K562 (cell line): Measurements from ENCODE around the gene PPP1R15B. TPM values are rescaled to one million over a fixed set of nuclear protein-coding genes. Genes with fewer than 3 reads are reported as not detected.
A peak's percentile ranks its signal among the peaks of the same experiment; 100 is the strongest.

Experiments
- CHD1 ChIP-seq: fragments of 200-600 bp; sonication (generic); IDR thresholded peaks from one replicate; pipeline ENCODE4 v1.6.1; 2012; ENCODE audit warnings: mild to moderate bottlenecking, moderate library complexity, low read length, inconsistent platforms
- ESRRA ChIP-seq: fragments of 450-650 bp; IDR thresholded peaks from 2 replicates; pipeline ENCODE4 v1.6.1; 2014; ENCODE audit warnings: low read depth, mild to moderate bottlenecking, moderate library complexity, borderline replicate concordance
- MAFF ChIP-seq: IDR thresholded peaks from 2 replicates; pipeline ENCODE4 v1.6.1; 2012; ENCODE audit warnings: low read length, improper control_type of control experiment
- MCM5 ChIP-seq: fragments of 450-650 bp; IDR thresholded peaks from 2 replicates; pipeline ENCODE4 v1.6.1; 2016; ENCODE audit warnings: low read depth
- NCOA1 ChIP-seq: fragments of 450-650 bp; IDR thresholded peaks from 2 replicates; pipeline ENCODE4 v1.6.1; 2016; ENCODE audit warnings: low read depth
- NFRKB ChIP-seq: fragments of 450-650 bp; IDR thresholded peaks from 2 replicates; pipeline ENCODE4 v1.6.1; 2016; ENCODE audit warnings: low read depth
- POLR3G ChIP-seq: IDR thresholded peaks from 2 replicates; pipeline ENCODE4 v1.6.1; 2011; ENCODE audit not compliant: insufficient read length, insufficient replicate concordance; ENCODE audit errors: extremely low read depth
- RFX7 ChIP-seq: fragments of 250-450 bp; sonication (Bioruptor Pico); IDR thresholded peaks from 2 replicates; pipeline ENCODE4 v1.5.1; 2021; ENCODE audit warnings: mild to moderate bottlenecking
- SIRT6 ChIP-seq: IDR thresholded peaks from one replicate; pipeline ENCODE4 v1.6.1; 2012; ENCODE audit warnings: low read depth, mild to moderate bottlenecking, control low read depth, inconsistent platforms, low read length, moderate library complexity
- SMARCA4 ChIP-seq: fragments of 450-650 bp; IDR thresholded peaks from 2 replicates; pipeline ENCODE4 v1.6.1; 2016
- TRIM28 ChIP-seq: fragments of 450-650 bp; IDR thresholded peaks from 2 replicates; pipeline ENCODE4 v1.6.1; 2017
- ZNF143 ChIP-seq: sonication (generic); formaldehyde crosslinking; IDR thresholded peaks from 2 replicates; pipeline ENCODE4 v1.9.0; 2022; ENCODE audit warnings: mild to moderate bottlenecking, missing genetic modification reagents
- ZNF3 ChIP-seq: fragments of 250-450 bp; sonication (Bioruptor Pico); IDR thresholded peaks from 2 replicates; pipeline ENCODE4 v1.5.0; 2021; ENCODE audit warnings: mild to moderate bottlenecking, moderate library complexity
- ZNF316 ChIP-seq: fragments of 450-650 bp; IDR thresholded peaks from 2 replicates; pipeline ENCODE4 v1.6.1; 2016
- polyA plus RNA-seq, 8 experiments: library from polyadenylated mRNA; depleted of rRNA in 4 of 8; stranded (reverse) in 5 of 8; unstranded in 3 of 8; fragments of >200 nt; fragmentation: Nextera tagmentation in 2 of 8; fragmentation: Illumina TruSeq in 1 of 8; extraction: Ambion mirVana in 2 of 8; extraction: Trizol in 1 of 8; gene quantifications; 2 replicates each; pipeline versions ENCODE4 v1.2.1 to v1.2.3, GENCODE V29; 2011 to 2014; ENCODE audit warnings: inconsistent platforms in 1 of 8, missing spikeins in 1 of 8
- total RNA-seq, 7 experiments: library from RNA; depleted of rRNA in 6 of 7; stranded (reverse); fragments of >200 nt in 6 of 7; fragmentation: Illumina TruSeq in 2 of 7; extraction: Trizol in 2 of 7; gene quantifications; 2 replicates each; pipeline versions ENCODE4 v1.2.1 to v1.2.3, GENCODE V29; 2011 to 2021; ENCODE audit warnings: low replicate concordance in 1 of 7
- TF ChIP-seq, protein P1 (sequence below): fragments of 250-450 bp; sonication (Bioruptor Pico); IDR thresholded peaks from 2 replicates; pipeline ENCODE4 v1.5.0; 2021
- TF ChIP-seq, protein P2 (sequence below): sonication (generic); formaldehyde crosslinking; IDR thresholded peaks from 2 replicates; pipeline ENCODE4 v1.8.0; 2023; ENCODE audit warnings: mild to moderate bottlenecking, missing genetic modification reagents
- TF ChIP-seq, protein P3 (sequence below): fragments of 250-450 bp; sonication (Bioruptor Pico); IDR thresholded peaks from 2 replicates; pipeline ENCODE4 v1.4.0; 2020; ENCODE audit warnings: mild to moderate bottlenecking, moderate library complexity, borderline replicate concordance
- TF ChIP-seq, protein P4 (sequence below): fragments of 250-450 bp; sonication (Bioruptor Pico); IDR thresholded peaks from 2 replicates; pipeline ENCODE4 v1.8.0; 2021; ENCODE audit warnings: moderate library complexity, mild to moderate bottlenecking, inconsistent platforms
- TF ChIP-seq, protein P5 (sequence below): fragments of 450-650 bp; IDR thresholded peaks from 2 replicates; pipeline ENCODE4 v1.6.1; 2016; ENCODE audit warnings: low read depth, mild to moderate bottlenecking, moderate library complexity

Gene PPP1R15B
- total and polyA plus RNA-seq, 9 of the 15 experiments (the other 6 are each of a cell fraction or from before 2014, with no cell fraction given), result 17.0 to 48.1 (median 30.8) TPM

DNA sequence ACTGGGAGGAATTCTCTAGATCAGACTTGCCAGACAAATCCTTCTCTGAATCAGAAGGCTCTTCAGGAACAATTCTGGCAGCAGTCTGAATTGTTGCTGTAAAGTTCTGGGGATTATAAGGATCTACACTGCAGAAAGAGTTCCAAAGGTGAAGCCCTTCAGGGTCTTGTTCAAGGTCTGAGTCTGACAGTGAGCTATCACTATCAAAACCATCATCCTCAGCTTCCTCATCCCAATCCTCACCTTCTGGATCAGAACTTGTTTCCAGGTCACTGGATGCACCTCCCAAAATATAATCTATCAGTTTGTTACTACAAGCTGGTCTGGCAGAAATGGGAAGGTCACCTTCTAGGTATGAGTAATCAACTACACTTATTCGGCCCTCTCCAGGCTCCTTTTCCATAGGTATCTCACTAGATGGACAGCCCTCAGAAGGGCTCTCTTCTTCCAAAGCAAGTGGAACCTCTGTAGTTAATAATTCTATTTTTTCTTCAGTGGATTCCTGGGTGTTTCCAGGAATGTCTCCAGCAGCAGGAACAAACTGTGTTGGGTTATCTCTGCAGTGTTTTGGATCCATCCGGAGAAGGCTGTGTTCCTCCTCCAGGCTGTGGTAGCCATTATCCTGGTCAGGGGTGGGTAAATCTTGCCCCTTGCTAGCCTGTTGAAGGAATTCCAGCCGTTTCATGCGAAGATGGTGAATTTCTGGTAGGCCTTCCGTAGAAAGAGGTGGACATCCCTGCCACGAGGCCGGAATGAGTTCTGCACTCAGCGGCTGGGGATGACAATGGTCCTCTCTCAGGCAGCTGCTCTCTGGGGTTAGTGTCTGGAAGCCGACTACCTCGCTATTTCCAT is 1.6 kb downstream of the PPP1R15B start (continued):
- TF ChIP-seq, protein P1, sequence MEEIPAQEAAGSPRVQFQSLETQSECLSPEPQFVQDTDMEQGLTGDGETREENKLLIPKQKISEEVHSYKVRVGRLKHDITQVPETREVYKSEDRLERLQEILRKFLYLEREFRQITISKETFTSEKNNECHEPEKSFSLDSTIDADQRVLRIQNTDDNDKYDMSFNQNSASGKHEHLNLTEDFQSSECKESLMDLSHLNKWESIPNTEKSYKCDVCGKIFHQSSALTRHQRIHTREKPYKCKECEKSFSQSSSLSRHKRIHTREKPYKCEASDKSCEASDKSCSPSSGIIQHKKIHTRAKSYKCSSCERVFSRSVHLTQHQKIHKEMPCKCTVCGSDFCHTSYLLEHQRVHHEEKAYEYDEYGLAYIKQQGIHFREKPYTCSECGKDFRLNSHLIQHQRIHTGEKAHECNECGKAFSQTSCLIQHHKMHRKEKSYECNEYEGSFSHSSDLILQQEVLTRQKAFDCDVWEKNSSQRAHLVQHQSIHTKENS, result no peak
- TF ChIP-seq, protein P2, sequence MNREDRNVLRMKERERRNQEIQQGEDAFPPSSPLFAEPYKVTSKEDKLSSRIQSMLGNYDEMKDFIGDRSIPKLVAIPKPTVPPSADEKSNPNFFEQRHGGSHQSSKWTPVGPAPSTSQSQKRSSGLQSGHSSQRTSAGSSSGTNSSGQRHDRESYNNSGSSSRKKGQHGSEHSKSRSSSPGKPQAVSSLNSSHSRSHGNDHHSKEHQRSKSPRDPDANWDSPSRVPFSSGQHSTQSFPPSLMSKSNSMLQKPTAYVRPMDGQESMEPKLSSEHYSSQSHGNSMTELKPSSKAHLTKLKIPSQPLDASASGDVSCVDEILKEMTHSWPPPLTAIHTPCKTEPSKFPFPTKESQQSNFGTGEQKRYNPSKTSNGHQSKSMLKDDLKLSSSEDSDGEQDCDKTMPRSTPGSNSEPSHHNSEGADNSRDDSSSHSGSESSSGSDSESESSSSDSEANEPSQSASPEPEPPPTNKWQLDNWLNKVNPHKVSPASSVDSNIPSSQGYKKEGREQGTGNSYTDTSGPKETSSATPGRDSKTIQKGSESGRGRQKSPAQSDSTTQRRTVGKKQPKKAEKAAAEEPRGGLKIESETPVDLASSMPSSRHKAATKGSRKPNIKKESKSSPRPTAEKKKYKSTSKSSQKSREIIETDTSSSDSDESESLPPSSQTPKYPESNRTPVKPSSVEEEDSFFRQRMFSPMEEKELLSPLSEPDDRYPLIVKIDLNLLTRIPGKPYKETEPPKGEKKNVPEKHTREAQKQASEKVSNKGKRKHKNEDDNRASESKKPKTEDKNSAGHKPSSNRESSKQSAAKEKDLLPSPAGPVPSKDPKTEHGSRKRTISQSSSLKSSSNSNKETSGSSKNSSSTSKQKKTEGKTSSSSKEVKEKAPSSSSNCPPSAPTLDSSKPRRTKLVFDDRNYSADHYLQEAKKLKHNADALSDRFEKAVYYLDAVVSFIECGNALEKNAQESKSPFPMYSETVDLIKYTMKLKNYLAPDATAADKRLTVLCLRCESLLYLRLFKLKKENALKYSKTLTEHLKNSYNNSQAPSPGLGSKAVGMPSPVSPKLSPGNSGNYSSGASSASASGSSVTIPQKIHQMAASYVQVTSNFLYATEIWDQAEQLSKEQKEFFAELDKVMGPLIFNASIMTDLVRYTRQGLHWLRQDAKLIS (CRISPR knock-in tag), result 0 out of 2 replicates have a peak, but pooled peaks have one; percentile 2
- TF ChIP-seq ZNF143 (CRISPR knock-in tag), result no peak
- TF ChIP-seq ESRRA, result peak; percentile 59
- TF ChIP-seq, protein P3, sequence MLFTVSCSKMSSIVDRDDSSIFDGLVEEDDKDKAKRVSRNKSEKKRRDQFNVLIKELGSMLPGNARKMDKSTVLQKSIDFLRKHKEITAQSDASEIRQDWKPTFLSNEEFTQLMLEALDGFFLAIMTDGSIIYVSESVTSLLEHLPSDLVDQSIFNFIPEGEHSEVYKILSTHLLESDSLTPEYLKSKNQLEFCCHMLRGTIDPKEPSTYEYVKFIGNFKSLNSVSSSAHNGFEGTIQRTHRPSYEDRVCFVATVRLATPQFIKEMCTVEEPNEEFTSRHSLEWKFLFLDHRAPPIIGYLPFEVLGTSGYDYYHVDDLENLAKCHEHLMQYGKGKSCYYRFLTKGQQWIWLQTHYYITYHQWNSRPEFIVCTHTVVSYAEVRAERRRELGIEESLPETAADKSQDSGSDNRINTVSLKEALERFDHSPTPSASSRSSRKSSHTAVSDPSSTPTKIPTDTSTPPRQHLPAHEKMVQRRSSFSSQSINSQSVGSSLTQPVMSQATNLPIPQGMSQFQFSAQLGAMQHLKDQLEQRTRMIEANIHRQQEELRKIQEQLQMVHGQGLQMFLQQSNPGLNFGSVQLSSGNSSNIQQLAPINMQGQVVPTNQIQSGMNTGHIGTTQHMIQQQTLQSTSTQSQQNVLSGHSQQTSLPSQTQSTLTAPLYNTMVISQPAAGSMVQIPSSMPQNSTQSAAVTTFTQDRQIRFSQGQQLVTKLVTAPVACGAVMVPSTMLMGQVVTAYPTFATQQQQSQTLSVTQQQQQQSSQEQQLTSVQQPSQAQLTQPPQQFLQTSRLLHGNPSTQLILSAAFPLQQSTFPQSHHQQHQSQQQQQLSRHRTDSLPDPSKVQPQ (CRISPR knock-in tag), result no peak
- TF ChIP-seq NFRKB, result no peak
- TF ChIP-seq, protein P4, sequence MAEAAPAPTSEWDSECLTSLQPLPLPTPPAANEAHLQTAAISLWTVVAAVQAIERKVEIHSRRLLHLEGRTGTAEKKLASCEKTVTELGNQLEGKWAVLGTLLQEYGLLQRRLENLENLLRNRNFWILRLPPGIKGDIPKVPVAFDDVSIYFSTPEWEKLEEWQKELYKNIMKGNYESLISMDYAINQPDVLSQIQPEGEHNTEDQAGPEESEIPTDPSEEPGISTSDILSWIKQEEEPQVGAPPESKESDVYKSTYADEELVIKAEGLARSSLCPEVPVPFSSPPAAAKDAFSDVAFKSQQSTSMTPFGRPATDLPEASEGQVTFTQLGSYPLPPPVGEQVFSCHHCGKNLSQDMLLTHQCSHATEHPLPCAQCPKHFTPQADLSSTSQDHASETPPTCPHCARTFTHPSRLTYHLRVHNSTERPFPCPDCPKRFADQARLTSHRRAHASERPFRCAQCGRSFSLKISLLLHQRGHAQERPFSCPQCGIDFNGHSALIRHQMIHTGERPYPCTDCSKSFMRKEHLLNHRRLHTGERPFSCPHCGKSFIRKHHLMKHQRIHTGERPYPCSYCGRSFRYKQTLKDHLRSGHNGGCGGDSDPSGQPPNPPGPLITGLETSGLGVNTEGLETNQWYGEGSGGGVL (CRISPR knock-in tag), result no peak
- no peak for TF ChIP-seq RFX7
- TF ChIP-seq, protein P5, sequence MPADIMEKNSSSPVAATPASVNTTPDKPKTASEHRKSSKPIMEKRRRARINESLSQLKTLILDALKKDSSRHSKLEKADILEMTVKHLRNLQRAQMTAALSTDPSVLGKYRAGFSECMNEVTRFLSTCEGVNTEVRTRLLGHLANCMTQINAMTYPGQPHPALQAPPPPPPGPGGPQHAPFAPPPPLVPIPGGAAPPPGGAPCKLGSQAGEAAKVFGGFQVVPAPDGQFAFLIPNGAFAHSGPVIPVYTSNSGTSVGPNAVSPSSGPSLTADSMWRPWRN, result no peak
- no peak for TF ChIP-seq TRIM28
- TF ChIP-seq ZNF316, result no peak
- TF ChIP-seq CHD1, result peak; percentile 2
- no peak for TF ChIP-seq SIRT6
- TF ChIP-seq ZNF3 (CRISPR knock-in tag), result no peak
- 0 out of 2 replicates have a peak, but pooled peaks have one; percentile 7 for TF ChIP-seq SMARCA4
- no peak for TF ChIP-seq MCM5
- TF ChIP-seq NCOA1, result no peak
- TF ChIP-seq MAFF, result no peak
- TF ChIP-seq POLR3G, result no peak
